ENCODE measurements around the gene CD248.
A peak's percentile ranks its signal among the peaks of the same experiment; 100 is the strongest.

Gene CD248

DNA sequence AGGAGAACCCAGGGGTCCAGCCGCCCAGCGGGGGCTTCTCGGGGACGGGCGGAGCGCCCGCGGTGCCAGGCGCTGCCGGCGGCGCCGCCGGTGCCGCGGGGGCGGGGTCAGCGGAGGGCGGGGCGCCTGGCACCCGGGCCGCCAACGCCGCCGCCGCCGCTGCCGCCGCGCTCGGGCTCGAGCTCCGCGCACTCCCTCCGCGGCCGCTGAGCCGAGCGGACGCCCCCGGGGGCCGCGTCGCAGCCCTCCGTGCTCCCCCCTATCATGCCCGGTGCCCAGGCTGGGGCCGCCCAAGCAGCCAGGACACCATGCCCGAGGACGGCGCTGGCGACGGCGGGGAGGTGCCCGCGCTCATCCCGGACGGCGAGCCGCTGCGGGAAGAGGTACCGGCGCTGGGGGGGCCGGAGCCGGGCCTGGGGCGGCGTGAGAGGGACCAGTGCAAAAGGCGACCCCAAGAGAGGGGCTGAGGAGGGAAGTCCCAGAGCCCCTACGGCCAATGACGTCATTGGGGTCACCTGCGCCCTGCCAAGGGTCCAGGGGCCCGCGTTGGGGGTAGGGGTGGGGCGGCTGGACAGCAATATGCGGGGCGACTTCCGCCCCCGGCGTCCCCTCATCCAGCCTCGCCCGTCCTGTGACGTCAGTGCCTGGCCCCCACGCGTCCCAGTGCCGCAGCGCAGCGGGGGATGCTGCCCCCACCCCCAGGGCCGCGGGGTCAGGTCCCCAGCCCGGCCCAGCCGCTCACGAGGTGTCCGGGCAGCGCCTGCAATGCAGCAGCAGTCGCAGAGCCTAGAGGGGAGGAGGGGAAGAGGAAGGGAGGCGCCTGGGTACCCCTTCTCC is 24.9 kb downstream of the CD248 start, which contains the start of gene TMEM151A:
TMEM151A (plus strand) TSS at position 189 of the 837 bp plus-strand sequence; CDS start at position 309, 120 bp downstream.
- H3K9me3 ChIP-seq = no peaks in the 10 kb centered on the region

DNA sequence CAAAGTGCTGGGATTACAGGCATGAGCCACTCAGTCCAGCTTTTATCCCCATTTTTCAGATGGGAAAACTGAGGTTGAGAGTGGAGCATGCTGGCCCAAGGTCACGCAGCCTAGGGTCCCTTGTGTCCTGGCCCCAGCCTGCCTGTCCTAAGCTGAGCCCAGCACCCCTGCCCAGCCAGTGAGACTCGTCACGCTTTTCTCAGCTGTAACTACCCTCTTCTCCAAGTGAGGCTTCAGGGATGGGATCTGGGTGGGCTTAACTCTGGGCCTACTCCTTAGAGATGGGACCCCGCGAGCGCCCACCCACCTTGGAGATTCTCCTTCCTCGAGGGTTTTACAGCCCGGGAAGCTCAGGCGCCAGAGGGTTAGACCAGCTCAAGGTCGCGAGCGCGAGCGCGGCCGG is 25.5 kb downstream of the CD248 start:
- Histone ChIP-seq H3K9me3 (no peaks in the 10 kb centered on the region), H3K4me2 (no peak overlapping the region), H3K27me3 (peaks cover 56% of the 10 kb centered on the region), H3K4me3 (0 out of 2 replicates have a peak overlapping the region, but pooled peaks have one; percentile 38), H3K27ac (no peak overlapping the region), H3K36me3 (no peaks in the 10 kb centered on the region; the same call in 1 of the 2 replicates), H3K9ac (no peak overlapping the region), H3K4me1 (peaks cover 31% of the 10 kb centered on the region), H4K20me1 (peaks cover 9% of the 10 kb centered on the region)
- no peak for TF ChIP-seq Cebpa-rat (IDR thresholded peaks at IDR 0.05)

More for the DNA sequence above, 24.9 kb downstream of the CD248 start, which contains the start of gene TMEM151A:
- Histone ChIP-seq H4K20me1 (peaks cover 9% of the 10 kb centered on the region), H3K27ac (no peak within 1 kb of the TSS), H3K4me2 (peak within 1 kb of the TSS; percentile 47), H3K9ac (no peak within 1 kb of the TSS), H3K4me1 (peaks cover 31% of the 10 kb centered on the region), H3K27me3 (peaks cover 56% of the 10 kb centered on the region), H3K4me3 (peak within 1 kb of the TSS; percentile 38; the same call in 1 of the 2 replicates), H3K36me3 (no peaks in the 10 kb centered on the region; the same call in 1 of the 2 replicates)
- TF ChIP-seq Cebpa-rat (IDR thresholded peaks at IDR 0.05) = no peak

DNA sequence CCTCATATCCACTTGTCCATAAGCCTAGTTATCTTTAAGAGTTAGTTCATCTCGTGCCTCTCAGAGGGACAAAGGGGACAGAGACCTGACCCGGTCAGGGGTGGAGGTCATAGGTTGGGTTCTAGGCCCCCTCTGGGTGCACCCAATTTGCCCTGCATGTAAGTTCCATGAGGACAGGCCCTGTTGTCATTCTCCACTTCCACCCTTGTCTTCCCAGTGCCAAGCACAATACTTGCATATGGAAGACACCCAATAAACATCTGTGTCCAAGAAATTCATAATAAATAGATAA is 26.6 kb downstream of the CD248 start:
- peak overlapping the region; percentile 95 for H3K4me2 ChIP-seq
- no peaks in the 10 kb centered on the region for H3K9me3 ChIP-seq
- peak overlapping the region; percentile 81 for H3K4me3 ChIP-seq
- H3K9ac ChIP-seq = no peak overlapping the region
- no peak overlapping the region for H3K27ac ChIP-seq
- no peak for TF ChIP-seq Cebpa-rat (IDR thresholded peaks at IDR 0.05)
- H3K4me1 ChIP-seq = peaks cover 31% of the 10 kb centered on the region
- peaks cover 6% of the 10 kb centered on the region; the same call in 1 of the 2 replicates for H3K36me3 ChIP-seq
- H4K20me1 ChIP-seq = peaks cover 9% of the 10 kb centered on the region
- H3K27me3 ChIP-seq = peaks cover 56% of the 10 kb centered on the region

DNA sequence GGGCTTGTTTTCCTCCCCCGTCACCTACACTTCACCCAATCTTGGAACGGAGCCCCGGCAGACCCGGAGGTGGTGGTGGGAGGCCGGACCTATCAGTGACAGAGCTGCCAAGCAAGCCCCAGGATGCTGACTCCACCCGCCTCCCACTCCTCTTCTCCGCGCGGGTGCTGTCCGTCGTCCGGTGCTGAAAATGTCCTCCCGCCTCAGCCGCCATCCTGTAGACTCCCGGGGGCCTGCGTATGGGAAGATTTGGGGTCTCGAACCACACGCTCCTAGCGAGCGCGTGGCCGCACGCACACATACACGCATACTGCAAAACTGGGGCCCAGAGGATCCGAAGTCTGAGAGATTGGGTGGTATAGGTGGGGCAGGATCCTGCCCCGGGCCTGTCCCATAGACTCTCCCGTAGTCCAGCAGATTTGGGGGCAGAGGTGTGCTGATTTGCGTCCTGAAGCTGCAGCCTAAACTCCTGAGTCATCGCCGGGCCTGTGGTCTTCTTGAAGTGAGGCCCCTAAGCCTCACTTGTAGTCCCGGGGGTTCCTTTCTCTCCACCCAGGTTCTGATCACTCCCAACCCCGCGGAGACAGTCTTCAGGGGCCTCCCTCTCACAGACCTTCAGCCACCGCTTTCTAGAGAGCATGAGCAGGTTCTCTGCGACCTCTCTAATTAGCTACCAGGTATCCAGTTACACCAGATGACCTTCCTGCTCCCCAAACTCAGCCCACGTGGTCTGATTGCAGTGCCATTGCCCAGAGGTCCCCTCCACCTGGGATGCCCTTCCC is 27.1 kb downstream of the CD248 start:
- Histone ChIP-seq H3K36me3 (peaks cover 12% of the 10 kb centered on the region; the same call in 1 of the 2 replicates), H3K27ac (no peak overlapping the region), H3K4me2 (peak overlapping the region; percentile 95), H3K9ac (peak overlapping the region; percentile 70; the same call in 1 of the 2 replicates), H3K4me3 (peak overlapping the region; percentile 81), H3K4me1 (peaks cover 31% of the 10 kb centered on the region), H4K20me1 (peaks cover 9% of the 10 kb centered on the region), H3K9me3 (no peaks in the 10 kb centered on the region), H3K27me3 (peaks cover 52% of the 10 kb centered on the region)
- TF ChIP-seq Cebpa-rat (IDR thresholded peaks at IDR 0.05) = no peak

DNA sequence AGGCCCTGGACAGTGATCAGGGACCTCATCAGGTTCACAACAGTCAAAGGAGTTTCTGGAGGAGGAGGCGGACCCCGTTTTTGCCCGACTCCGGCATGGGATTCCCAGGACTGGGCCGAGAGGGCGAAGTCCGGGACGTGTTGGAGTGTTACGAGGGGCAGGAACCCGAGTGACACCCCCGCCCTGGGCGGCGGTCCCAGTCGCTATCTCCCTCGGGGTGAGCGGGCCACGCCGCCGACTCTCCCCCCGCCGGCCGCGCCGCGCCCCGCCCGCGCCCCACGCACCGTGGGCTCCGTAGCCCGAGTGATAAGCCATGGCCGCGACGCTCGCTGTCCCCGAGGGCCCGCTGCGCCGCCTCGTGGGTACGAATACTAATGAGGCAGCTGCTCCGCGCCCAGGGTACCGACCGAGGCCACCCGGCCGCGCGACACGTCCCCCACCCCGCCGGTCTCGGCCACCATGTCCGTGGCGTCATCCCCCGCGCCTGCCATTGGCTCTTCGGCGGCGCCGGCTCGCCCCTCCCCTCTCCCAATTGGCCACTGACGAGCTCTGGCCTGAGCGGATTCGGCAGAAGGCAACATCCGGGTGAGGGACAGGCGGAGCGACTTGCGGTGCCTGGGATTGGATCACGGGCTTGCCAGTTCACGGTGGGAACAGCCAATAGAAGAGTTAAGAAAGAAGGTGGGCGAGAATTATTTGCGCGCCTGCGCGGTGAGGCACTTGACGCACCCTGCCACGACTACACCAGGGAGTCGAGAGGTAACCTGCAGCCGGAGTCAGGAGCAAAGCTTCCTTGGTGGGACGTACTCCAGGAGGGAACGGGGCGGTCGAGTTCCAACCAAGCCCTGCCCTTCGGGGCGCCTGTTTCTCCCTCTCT is 27.9 kb downstream of the CD248 start, which contains the start of gene YIF1A:
YIF1A (minus strand) TSS at position 473 of the 877 bp plus-strand sequence; CDS start at position 315, 158 bp downstream.
- Histone ChIP-seq H3K27ac (peak within 1 kb of the TSS; percentile 84), H3K9me3 (no peaks in the 10 kb centered on the region), H3K4me1 (peaks cover 31% of the 10 kb centered on the region), H4K20me1 (peaks cover 9% of the 10 kb centered on the region), H3K4me2 (peak within 1 kb of the TSS; percentile 96), H3K36me3 (peaks cover 19% of the 10 kb centered on the region; the same call in 1 of the 2 replicates), H3K9ac (peak within 1 kb of the TSS; percentile 86), H3K27me3 (peaks cover 43% of the 10 kb centered on the region), H3K4me3 (peak within 1 kb of the TSS; percentile 81)
- no peak for TF ChIP-seq Cebpa-rat (IDR thresholded peaks at IDR 0.05)

DNA sequence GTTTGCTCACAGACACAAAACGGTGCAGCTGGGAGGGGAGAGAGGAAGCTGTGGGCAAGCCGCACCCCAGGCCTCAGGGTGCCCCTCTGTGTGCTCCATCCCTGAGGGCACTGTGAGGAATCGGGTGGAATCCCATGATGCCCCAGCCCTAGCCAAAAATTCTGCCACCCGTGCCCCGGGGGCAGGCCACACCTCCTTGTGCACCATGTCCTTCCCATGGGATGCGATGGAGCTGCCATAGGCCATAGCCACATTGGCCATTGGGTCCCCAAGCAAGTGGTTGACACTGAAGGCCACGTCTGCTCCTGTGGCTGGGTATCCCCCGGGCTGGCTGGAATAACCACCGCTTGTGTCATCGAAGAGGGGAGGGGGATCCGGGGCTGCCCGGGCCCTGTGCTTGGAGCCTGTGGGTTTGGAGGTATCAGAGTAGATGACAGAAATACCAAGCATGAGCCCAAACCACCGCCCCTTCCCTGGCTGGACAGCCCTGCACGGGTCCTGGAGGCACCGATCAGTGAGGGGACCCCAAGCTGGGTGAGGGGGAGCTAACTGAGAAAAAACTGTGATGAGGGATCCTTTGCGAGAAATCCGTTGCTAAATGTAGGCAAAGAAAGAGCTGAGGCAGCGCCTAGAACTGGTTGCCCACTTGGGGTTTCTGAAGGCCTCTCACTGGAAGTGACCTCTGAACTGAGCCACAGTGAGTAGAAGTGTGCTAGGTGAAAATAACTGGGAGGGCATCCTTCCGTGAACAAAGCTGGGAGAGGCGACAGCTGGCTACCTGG is 28.8 kb downstream of the CD248 start:
- TF ChIP-seq Cebpa-rat (IDR thresholded peaks at IDR 0.05) = no peak
- Histone ChIP-seq H3K27me3 (peaks cover 35% of the 10 kb centered on the region), H3K9me3 (no peaks in the 10 kb centered on the region), H3K27ac (peak overlapping the region; percentile 84), H3K4me2 (peak overlapping the region; percentile 96), H3K9ac (peak overlapping the region; percentile 86), H3K4me3 (peak overlapping the region; percentile 81), H3K36me3 (peaks cover 19% of the 10 kb centered on the region; the same call in 1 of the 2 replicates), H4K20me1 (peaks cover 12% of the 10 kb centered on the region), H3K4me1 (peaks cover 35% of the 10 kb centered on the region)

DNA sequence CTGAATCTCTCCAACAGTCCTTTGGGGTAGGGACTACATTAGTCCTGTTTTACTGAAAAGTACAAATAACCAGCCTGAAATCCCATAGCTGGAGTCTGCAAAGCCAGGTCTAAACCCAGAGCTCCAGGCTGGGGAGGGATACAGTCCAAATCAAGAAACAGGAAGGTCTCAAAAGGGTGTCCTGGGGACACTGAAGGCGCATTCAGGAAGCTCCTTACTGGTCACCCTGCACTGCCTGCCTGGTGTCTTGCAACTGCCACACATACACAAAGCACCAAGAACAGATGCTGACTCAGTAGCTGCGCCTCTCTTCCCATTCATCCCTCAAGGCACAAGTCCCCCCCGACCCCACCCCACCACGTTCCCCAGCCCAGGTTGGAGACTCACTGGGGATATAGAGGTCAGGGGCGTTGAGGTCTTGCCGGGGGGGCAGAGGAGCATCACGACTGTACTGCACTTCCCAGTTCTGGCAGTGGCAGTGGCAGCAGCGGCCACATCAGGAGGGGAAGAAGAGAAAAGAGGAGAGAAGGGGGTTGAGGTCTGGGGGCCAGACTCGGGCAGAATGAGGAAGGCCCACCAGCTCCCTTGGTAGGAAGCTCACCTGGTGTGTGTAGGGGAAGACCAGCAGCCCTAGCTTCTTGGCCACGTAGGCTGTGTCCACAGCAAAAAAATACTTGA is 29.5 kb downstream of the CD248 start:
- H3K36me3 ChIP-seq = peaks cover 19% of the 10 kb centered on the region; the same call in 1 of the 2 replicates
- H3K27ac ChIP-seq = no peak overlapping the region
- H3K9ac ChIP-seq = peak overlapping the region; percentile 86; the same call in 1 of the 2 replicates
- H4K20me1 ChIP-seq = peaks cover 17% of the 10 kb centered on the region
- peak overlapping the region; percentile 81 for H3K4me3 ChIP-seq
- TF ChIP-seq Cebpa-rat (IDR thresholded peaks at IDR 0.05) = no peak
- peak overlapping the region; percentile 96 for H3K4me2 ChIP-seq
- no peaks in the 10 kb centered on the region for H3K9me3 ChIP-seq
- H3K4me1 ChIP-seq = peaks cover 42% of the 10 kb centered on the region
- peaks cover 28% of the 10 kb centered on the region for H3K27me3 ChIP-seq

DNA sequence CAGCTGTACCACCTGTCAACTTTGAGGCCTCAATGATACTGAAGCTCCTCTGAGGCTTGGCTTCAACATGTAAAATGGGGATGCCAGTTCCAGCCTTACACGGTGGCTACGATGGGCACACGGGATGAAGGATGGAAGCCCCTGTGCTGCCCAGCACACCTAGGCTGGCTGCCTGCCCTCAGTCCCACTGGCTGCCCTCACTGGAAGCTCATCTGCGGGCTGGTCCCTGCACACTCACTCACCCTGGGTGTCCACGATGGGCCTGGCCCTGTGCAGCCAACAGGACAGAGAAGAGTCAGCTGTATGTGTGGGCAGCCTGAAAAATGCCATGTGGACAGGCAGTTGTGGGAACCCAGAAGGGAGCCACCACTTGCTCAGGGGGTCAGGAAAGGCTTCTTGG is 30.1 kb downstream of the CD248 start:
- Histone ChIP-seq H3K27ac (no peak overlapping the region), H3K4me3 (no peak overlapping the region), H3K36me3 (peaks cover 19% of the 10 kb centered on the region; the same call in 1 of the 2 replicates), H4K20me1 (peaks cover 21% of the 10 kb centered on the region), H3K9ac (no peak overlapping the region), H3K4me1 (peaks cover 41% of the 10 kb centered on the region), H3K4me2 (no peak overlapping the region), H3K9me3 (no peaks in the 10 kb centered on the region), H3K27me3 (peaks cover 21% of the 10 kb centered on the region)
- TF ChIP-seq Cebpa-rat (IDR thresholded peaks at IDR 0.05) = no peak

Data from BLaER1 (cell line).